Measurements from ENCODE around the gene PTPRD. TPM values are rescaled to one million over a fixed set of nuclear protein-coding genes. Genes with fewer than 3 reads are reported as not detected.

The PTPRD gene
- total RNA-seq, 1 experiment from 2014 or later = 1.8 TPM

- intact Hi-C loops (cut with micrococcal nuclease; ENCODE audit: unreplicated experiment) = no loop called here
- Mint-ChIP-seq H3K27ac (ENCODE audit: unreplicated experiment) (no peak overlapping the region), H3K4me1 (ENCODE audit: low read depth, unreplicated experiment) (no peaks in the 10 kb centered on the region), H3K36me3 (ENCODE audit: insufficient read depth, unreplicated experiment) (no peaks in the 10 kb centered on the region), H3K9me3 (ENCODE audit: low read depth, unreplicated experiment) (no peaks in the 10 kb centered on the region), H3K27me3 (ENCODE audit: unreplicated experiment) (no peaks in the 10 kb centered on the region), H3K4me3 (ENCODE audit: low read depth, unreplicated experiment) (no peak overlapping the region)
- BruUV-seq (replicated peaks) = no TSS peak
- no peak for TF ChIP-seq CTCF (IDR thresholded peaks at IDR 0.05; ENCODE audit: unreplicated experiment)
- CTCF ChIA-PET = no interaction called here
- no peak for DNase-seq
These were observed 2181.3 kb downstream of the PTPRD start for GRCh38 chr9:8431505-8431904.

GRCh38 chr9:8430945-8431344, 2181.9 kb downstream of the PTPRD start:
- no peaks in the 10 kb centered on the region for H3K9me3 Mint-ChIP-seq (ENCODE audit: low read depth, unreplicated experiment)
- no peak for DNase-seq
- H3K36me3 Mint-ChIP-seq (ENCODE audit: insufficient read depth, unreplicated experiment) = no peaks in the 10 kb centered on the region
- H3K27me3 Mint-ChIP-seq (ENCODE audit: unreplicated experiment) = no peaks in the 10 kb centered on the region
- no peak overlapping the region for H3K4me3 Mint-ChIP-seq (ENCODE audit: low read depth, unreplicated experiment)
- intact Hi-C loops (cut with micrococcal nuclease; ENCODE audit: unreplicated experiment) = no loop called here
- CTCF ChIA-PET = no interaction called here
- no peaks in the 10 kb centered on the region for H3K4me1 Mint-ChIP-seq (ENCODE audit: low read depth, unreplicated experiment)
- TF ChIP-seq CTCF (IDR thresholded peaks at IDR 0.05; ENCODE audit: unreplicated experiment) = no peak
- no TSS peak for BruUV-seq (replicated peaks)
- H3K27ac Mint-ChIP-seq (ENCODE audit: unreplicated experiment) = no peak overlapping the region

- Mint-ChIP-seq H3K27me3 (ENCODE audit: unreplicated experiment) (no peaks in the 10 kb centered on the region), H3K4me1 (ENCODE audit: low read depth, unreplicated experiment) (no peaks in the 10 kb centered on the region), H3K27ac (ENCODE audit: unreplicated experiment) (no peak overlapping the region), H3K36me3 (ENCODE audit: insufficient read depth, unreplicated experiment) (no peaks in the 10 kb centered on the region), H3K9me3 (ENCODE audit: low read depth, unreplicated experiment) (no peaks in the 10 kb centered on the region), H3K4me3 (ENCODE audit: low read depth, unreplicated experiment) (no peak overlapping the region)
- no TSS peak for BruUV-seq (replicated peaks)
- intact Hi-C loops (cut with micrococcal nuclease; ENCODE audit: unreplicated experiment) = no loop called here
- no peak for TF ChIP-seq CTCF (IDR thresholded peaks at IDR 0.05; ENCODE audit: unreplicated experiment)
- CTCF ChIA-PET = interaction anchor here (0.7 kb wide), 1 partner anchor 423 kb away, joined by 4 read pairs; no protein-coding TSS in a partner anchor
- no peak for DNase-seq
These were observed 2183.0 kb downstream of the PTPRD start for GRCh38 chr9:8429768-8430167.

GRCh38 chr9:8429157-8429556, 2183.6 kb downstream of the PTPRD start:
- H3K4me1 Mint-ChIP-seq (ENCODE audit: low read depth, unreplicated experiment) = no peaks in the 10 kb centered on the region
- TF ChIP-seq CTCF (IDR thresholded peaks at IDR 0.05; ENCODE audit: unreplicated experiment) = no peak
- H3K9me3 Mint-ChIP-seq (ENCODE audit: low read depth, unreplicated experiment) = no peaks in the 10 kb centered on the region
- H3K36me3 Mint-ChIP-seq (ENCODE audit: insufficient read depth, unreplicated experiment) = no peaks in the 10 kb centered on the region
- CTCF ChIA-PET = no interaction called here
- no TSS peak for BruUV-seq (replicated peaks)
- H3K27ac Mint-ChIP-seq (ENCODE audit: unreplicated experiment) = no peak overlapping the region
- intact Hi-C loops (cut with micrococcal nuclease; ENCODE audit: unreplicated experiment) = no loop called here
- no peak overlapping the region for H3K4me3 Mint-ChIP-seq (ENCODE audit: low read depth, unreplicated experiment)
- no peak for DNase-seq
- H3K27me3 Mint-ChIP-seq (ENCODE audit: unreplicated experiment) = no peaks in the 10 kb centered on the region

All from Calu3 (cell line).